Neutrophil (primary cell): ENCODE measurements around the gene IL36B.

ENCODE experiments used
- H3K27ac ChIP-seq: fragments of 200-600 bp; sonication (generic); 2 replicates; pipeline ENCODE4 v1.5.1; 2016; ENCODE audit warnings: mild to moderate bottlenecking, moderate library complexity
- H3K27me3 ChIP-seq: fragments of 200-600 bp; sonication (generic); 2 replicates; pipeline ENCODE4 v1.6.0; 2016; ENCODE audit warnings: mild to moderate bottlenecking
- H3K36me3 ChIP-seq: fragments of 200-600 bp; sonication (generic); 2 replicates; pipeline ENCODE4 v1.5.1; 2017
- H3K4me1 ChIP-seq, 2 experiments: fragments of 200-600 bp in 1 of 2; sonication (generic) in 1 of 2; 1 replicate in 1 of 2; 2 replicates in 1 of 2; pipeline versions ENCODE4 v1.5.1 to v1.6.1; 2013 to 2016; ENCODE audit warnings: low read depth in 1 of 2, low read length in 1 of 2, mild to moderate bottlenecking in 1 of 2, moderate library complexity in 1 of 2; ENCODE audit not compliant: control insufficient read depth in 1 of 2, insufficient read depth in 1 of 2
- H3K4me3 ChIP-seq, 2 experiments: fragments of 200-600 bp in 1 of 2; sonication (generic) in 1 of 2; 1 replicate in 1 of 2; 2 replicates in 1 of 2; pipeline ENCODE4 v1.5.1; 2013 to 2016; ENCODE audit warnings: low read depth in 1 of 2, low read length in 1 of 2, mild to moderate bottlenecking in 1 of 2, moderate library complexity in 1 of 2
- H3K9me3 ChIP-seq: fragments of 200-600 bp; sonication (generic); 2 replicates; pipeline ENCODE4 v1.5.1; 2016
- CTCF ChIP-seq: fragments of 200-600 bp; sonication (generic); IDR thresholded peaks from 2 replicates; pipeline ENCODE4 v1.5.1; 2016; ENCODE audit warnings: antibody characterized with exemption

The IL36B gene

GRCh38 chr2:113068706-113069485 lies 16.2 kb upstream of the IL36B start:
- TF ChIP-seq CTCF: no peak
- Histone ChIP-seq H3K4me3 (no peak overlapping the region), H3K27ac (no peak overlapping the region), H3K4me1 (no peaks in the 10 kb centered on the region), H3K9me3 (no peaks in the 10 kb centered on the region), H3K36me3 (no peaks in the 10 kb centered on the region), H3K27me3 (no peaks in the 10 kb centered on the region)

DNA sequence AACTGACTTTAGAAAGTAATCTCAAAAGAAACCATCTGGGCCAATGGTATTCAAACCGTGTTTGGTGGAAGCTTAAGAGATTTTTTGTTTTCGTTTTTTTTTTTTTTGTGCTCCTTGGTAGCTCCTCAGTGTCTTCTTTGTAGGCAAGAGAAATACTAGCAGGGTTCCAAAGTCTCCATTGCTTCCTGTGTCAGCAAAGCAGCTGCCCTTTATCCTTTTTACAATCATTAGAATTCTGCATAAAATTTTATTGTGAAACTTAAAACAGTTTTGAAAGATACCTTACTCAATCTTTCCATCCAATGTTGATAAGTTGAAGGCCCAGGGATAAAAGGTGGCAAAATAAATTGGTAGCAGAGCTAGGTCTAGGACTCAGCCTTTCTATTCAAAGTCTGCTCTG lies 15.6 kb upstream of the IL36B start:
- H3K27ac ChIP-seq: no peak overlapping the region
- H3K36me3 ChIP-seq: no peaks in the 10 kb centered on the region
- H3K4me1 ChIP-seq: no peaks in the 10 kb centered on the region
- no peaks in the 10 kb centered on the region for H3K27me3 ChIP-seq
- no peak for TF ChIP-seq CTCF
- no peak overlapping the region for H3K4me3 ChIP-seq
- no peaks in the 10 kb centered on the region for H3K9me3 ChIP-seq

DNA sequence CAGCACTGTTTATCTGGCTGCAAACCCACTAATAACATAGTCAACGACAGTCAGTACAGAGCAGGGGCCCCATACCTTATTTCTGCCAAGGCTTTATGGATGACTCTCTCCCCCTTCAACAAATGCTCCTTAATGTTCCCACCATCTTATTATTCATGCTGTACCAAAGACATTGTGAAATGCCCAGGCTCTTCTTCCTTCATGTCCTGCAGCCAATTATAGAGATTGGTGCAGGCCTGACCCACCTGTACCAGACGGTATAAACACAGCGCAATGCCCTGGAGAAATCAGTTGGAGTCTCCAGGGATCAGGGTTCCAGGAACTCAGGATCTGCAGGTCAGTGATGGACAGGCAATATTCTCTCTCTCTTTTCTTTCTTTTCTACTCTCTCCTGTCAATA lies 15.0 kb upstream of the IL36B start, which contains the start of gene IL1F10:
TSS of gene IL1F10 (plus strand) at position 290 of the 400 bp plus-strand sequence. CDS start 4,769 bp downstream, outside the sequence.
- no peak within 1 kb of the TSS for H3K27ac ChIP-seq
- H3K27me3 ChIP-seq: no peaks in the 10 kb centered on the region
- no peaks in the 10 kb centered on the region for H3K36me3 ChIP-seq
- TF ChIP-seq CTCF: no peak
- H3K9me3 ChIP-seq: no peaks in the 10 kb centered on the region
- H3K4me3 ChIP-seq: no peak within 1 kb of the TSS
- no peaks in the 10 kb centered on the region for H3K4me1 ChIP-seq

GRCh38 chr2:113064898-113065297 lies 12.2 kb upstream of the IL36B start:
- H3K9me3 ChIP-seq: no peaks in the 10 kb centered on the region
- no peak overlapping the region for H3K27ac ChIP-seq
- H3K4me3 ChIP-seq: no peak overlapping the region
- H3K27me3 ChIP-seq: no peaks in the 10 kb centered on the region
- H3K36me3 ChIP-seq: no peaks in the 10 kb centered on the region
- H3K4me1 ChIP-seq: no peaks in the 10 kb centered on the region
- TF ChIP-seq CTCF: no peak

- Histone ChIP-seq H3K4me3 (no peak overlapping the region), H3K27me3 (peaks cover 1% of the 10 kb centered on the region), H3K4me1 (no peaks in the 10 kb centered on the region), H3K27ac (no peak overlapping the region), H3K9me3 (no peaks in the 10 kb centered on the region), H3K36me3 (no peaks in the 10 kb centered on the region)
- no peak for TF ChIP-seq CTCF
Measured at GRCh38 chr2:113064281-113064680, 11.6 kb upstream of the IL36B start.
